Peyer's patch (tissue), 4 donors: ENCODE results near the gene ADCY7.

Experiments
- CTCF ChIP-seq, 6 experiments: fragments of 450-650 bp in 4 of 6; fragments of 200-600 bp in 2 of 6; sonication (generic) in 1 of 6; IDR thresholded peaks; one replicate each; pipeline ENCODE4 v1.5.1; 2017 to 2019; ENCODE audit warnings: antibody characterized with exemption in 6 of 6, mild to moderate bottlenecking in 3 of 6, moderate library complexity in 1 of 6
- POLR2A ChIP-seq, 2 donors: fragments of 450-650 bp; IDR thresholded peaks; one replicate each; pipeline ENCODE4 v1.5.1; 2017; ENCODE audit warnings: antibody characterized with exemption in 2 of 2, mild to moderate bottlenecking in 2 of 2, moderate library complexity in 2 of 2

GRCh38 chr16:50334106-50334975, 68.0 kb downstream of the ADCY7 start:
- no peak for TF ChIP-seq CTCF (IDR thresholded peaks at IDR 0.05)
- TF ChIP-seq POLR2A (IDR thresholded peaks at IDR 0.05): no peak
